Right renal cortex interstitium (tissue), 3 donors: ENCODE data around the gene PLP1. TPM values are rescaled to one million over a fixed set of nuclear protein-coding genes. Genes with fewer than 3 reads are reported as not detected.
"Not testable (repeated sequence)": the region's sequence is repeated elsewhere in the genome, so short reads cannot be mapped to it uniquely, and the experiment has no call there.

Experiments
- DNase-seq, 3 donors: peaks; one replicate each; pipeline ENCODE4 v3.0.0-alpha.2; 2013; ENCODE audit warnings: low read depth in 3 of 3, low spot score in 2 of 3
- polyA plus RNA-seq, 3 donors: library from polyadenylated mRNA; unstranded; fragments of 120-200 nt; gene quantifications; one replicate each; pipeline ENCODE4 v1.2.1, GENCODE V29; 2013; ENCODE audit not compliant: insufficient read length in 3 of 3

The PLP1 gene
- 1 to 10 TPM; 3.5 to 6.1 (median 5.9) TPM for polyA plus RNA-seq

GRCh38 chrX:103776546-103776945 is at the start of gene PLP1:
Gene PLP1 (plus strand): TSS chrX:103776840. CDS start chrX:103776996, 156 bp downstream.
- no peak for DNase-seq

GRCh38 chrX:103727115-103727514 is 49.5 kb upstream of the PLP1 start:
- DNase-seq = no peak

- no peak for DNase-seq
Measured at GRCh38 chrX:103729015-103729414, 47.6 kb upstream of the PLP1 start.

- no peak for DNase-seq
Measured at GRCh38 chrX:103730147-103730795, 46.4 kb upstream of the PLP1 start.

GRCh38 chrX:103730796-103731493 is 45.7 kb upstream of the PLP1 start:
- no peak for DNase-seq

GRCh38 chrX:103733017-103733416 is 43.6 kb upstream of the PLP1 start:
- no peak for DNase-seq

GRCh38 chrX:103734125-103734760 is 42.4 kb upstream of the PLP1 start:
- no peak for DNase-seq

- no peak for DNase-seq
Measured at GRCh38 chrX:103737696-103738095, 38.9 kb upstream of the PLP1 start.

- DNase-seq = no peak
Measured at GRCh38 chrX:103739421-103739820, 37.2 kb upstream of the PLP1 start.

- no peak for DNase-seq
Measured at GRCh38 chrX:103741879-103742278, 34.8 kb upstream of the PLP1 start.

GRCh38 chrX:103742339-103742738 is 34.3 kb upstream of the PLP1 start:
- DNase-seq = no peak

GRCh38 chrX:103747163-103747562 is 29.5 kb upstream of the PLP1 start:
- no peak for DNase-seq

- DNase-seq = no peak
Measured at GRCh38 chrX:103754401-103754800, 22.2 kb upstream of the PLP1 start.

GRCh38 chrX:103756736-103757135 is 19.9 kb upstream of the PLP1 start:
- DNase-seq = no peak

- no peak for DNase-seq
Measured at GRCh38 chrX:103758555-103758954, 18.1 kb upstream of the PLP1 start.

GRCh38 chrX:103763541-103763940 is 13.1 kb upstream of the PLP1 start:
- DNase-seq = not testable (repeated sequence)

GRCh38 chrX:103766813-103767555 is 9.7 kb upstream of the PLP1 start:
- DNase-seq = not testable (repeated sequence)

GRCh38 chrX:103773445-103773844 is 3.2 kb upstream of the PLP1 start:
- no peak for DNase-seq

- DNase-seq = no peak
Measured at GRCh38 chrX:103774070-103774642, 2.5 kb upstream of the PLP1 start.

GRCh38 chrX:103779141-103779789 is 2.6 kb downstream of the PLP1 start:
- DNase-seq = no peak
